ENCODE data around the gene DNTT.

DNTT gene

GRCh38 chr10:96324447-96324846 is 20.2 kb downstream of the DNTT start:
- H3K27me3 ChIP-seq (ENCODE audit: control insufficient read depth, insufficient read depth, low read length), result no peaks in the 10 kb centered on the region
- H3K27ac ChIP-seq (ENCODE audit: low read depth, low read length), result no peak overlapping the region
- no peak overlapping the region for H3K4me3 ChIP-seq (ENCODE audit: low read length)
- H3K9ac ChIP-seq (ENCODE audit: low read length), result no peak overlapping the region
- H3K36me3 ChIP-seq (ENCODE audit: control insufficient read depth, insufficient read depth, low read length), result no peaks in the 10 kb centered on the region
- no peaks in the 10 kb centered on the region for H3K4me1 ChIP-seq (ENCODE audit: control insufficient read depth, insufficient read depth, low read length)

GRCh38 chr10:96325719-96326373 is 21.6 kb downstream of the DNTT start:
- no peaks in the 10 kb centered on the region for H3K4me1 ChIP-seq (ENCODE audit: control insufficient read depth, insufficient read depth, low read length)
- no peaks in the 10 kb centered on the region for H3K27me3 ChIP-seq (ENCODE audit: control insufficient read depth, insufficient read depth, low read length)
- H3K27ac ChIP-seq (ENCODE audit: low read depth, low read length), result no peak overlapping the region
- H3K9ac ChIP-seq (ENCODE audit: low read length), result no peak overlapping the region
- no peaks in the 10 kb centered on the region for H3K36me3 ChIP-seq (ENCODE audit: control insufficient read depth, insufficient read depth, low read length)
- H3K4me3 ChIP-seq (ENCODE audit: low read length), result no peak overlapping the region

- Histone ChIP-seq H3K4me1 (ENCODE audit: control insufficient read depth, insufficient read depth, low read length) (no peaks in the 10 kb centered on the region), H3K27me3 (ENCODE audit: control insufficient read depth, insufficient read depth, low read length) (no peaks in the 10 kb centered on the region), H3K4me3 (ENCODE audit: low read length) (no peak overlapping the region), H3K36me3 (ENCODE audit: control insufficient read depth, insufficient read depth, low read length) (no peaks in the 10 kb centered on the region), H3K27ac (ENCODE audit: low read depth, low read length) (no peak overlapping the region), H3K9ac (ENCODE audit: low read length) (no peak overlapping the region)
These were observed 23.2 kb downstream of the DNTT start for GRCh38 chr10:96327462-96327861.

- Histone ChIP-seq H3K27me3 (ENCODE audit: control insufficient read depth, insufficient read depth, low read length) (no peaks in the 10 kb centered on the region), H3K27ac (ENCODE audit: low read depth, low read length) (no peak overlapping the region), H3K36me3 (ENCODE audit: control insufficient read depth, insufficient read depth, low read length) (no peaks in the 10 kb centered on the region), H3K4me3 (ENCODE audit: low read length) (no peak overlapping the region), H3K4me1 (ENCODE audit: control insufficient read depth, insufficient read depth, low read length) (no peaks in the 10 kb centered on the region), H3K9ac (ENCODE audit: low read length) (no peak overlapping the region)
These were observed 28.9 kb downstream of the DNTT start for GRCh38 chr10:96333101-96333500.

- no peak overlapping the region for H3K27ac ChIP-seq (ENCODE audit: low read depth, low read length)
- H3K9ac ChIP-seq (ENCODE audit: low read length), result no peak overlapping the region
- no peaks in the 10 kb centered on the region for H3K4me1 ChIP-seq (ENCODE audit: control insufficient read depth, insufficient read depth, low read length)
- H3K36me3 ChIP-seq (ENCODE audit: control insufficient read depth, insufficient read depth, low read length), result no peaks in the 10 kb centered on the region
- H3K4me3 ChIP-seq (ENCODE audit: low read length), result no peak overlapping the region
- H3K27me3 ChIP-seq (ENCODE audit: control insufficient read depth, insufficient read depth, low read length), result no peaks in the 10 kb centered on the region
These were observed 30.6 kb downstream of the DNTT start for GRCh38 chr10:96334616-96335526.

- H3K27ac ChIP-seq (ENCODE audit: low read depth, low read length), result no peak overlapping the region
- no peak overlapping the region for H3K9ac ChIP-seq (ENCODE audit: low read length)
- no peak overlapping the region for H3K4me3 ChIP-seq (ENCODE audit: low read length)
These were observed 32.9 kb downstream of the DNTT start for GRCh38 chr10:96337106-96337505.

GRCh38 chr10:96338279-96338925 is 34.2 kb downstream of the DNTT start:
- Histone ChIP-seq H3K9ac (ENCODE audit: low read length) (no peak overlapping the region), H3K4me3 (ENCODE audit: low read length) (no peak overlapping the region), H3K27me3 (ENCODE audit: control insufficient read depth, insufficient read depth, low read length) (no peaks in the 10 kb centered on the region), H3K4me1 (ENCODE audit: control insufficient read depth, insufficient read depth, low read length) (no peaks in the 10 kb centered on the region), H3K27ac (ENCODE audit: low read depth, low read length) (no peak overlapping the region), H3K36me3 (ENCODE audit: control insufficient read depth, insufficient read depth, low read length) (no peaks in the 10 kb centered on the region)

More at GRCh38 chr10:96337106-96337505, 32.9 kb downstream of the DNTT start:
- Histone ChIP-seq H3K4me1 (ENCODE audit: control insufficient read depth, insufficient read depth, low read length) (no peaks in the 10 kb centered on the region), H3K36me3 (ENCODE audit: control insufficient read depth, insufficient read depth, low read length) (no peaks in the 10 kb centered on the region), H3K27me3 (ENCODE audit: control insufficient read depth, insufficient read depth, low read length) (no peaks in the 10 kb centered on the region)

- Histone ChIP-seq H3K27me3 (ENCODE audit: control insufficient read depth, insufficient read depth, low read length) (no peaks in the 10 kb centered on the region), H3K4me3 (ENCODE audit: low read length) (no peak overlapping the region), H3K9ac (ENCODE audit: low read length) (no peak overlapping the region), H3K4me1 (ENCODE audit: control insufficient read depth, insufficient read depth, low read length) (no peaks in the 10 kb centered on the region), H3K27ac (ENCODE audit: low read depth, low read length) (no peak overlapping the region), H3K36me3 (ENCODE audit: control insufficient read depth, insufficient read depth, low read length) (no peaks in the 10 kb centered on the region)
These were observed 35.1 kb downstream of the DNTT start for GRCh38 chr10:96339383-96339782.

GRCh38 chr10:96339956-96340904 is 36.0 kb downstream of the DNTT start:
- no peak overlapping the region for H3K27ac ChIP-seq (ENCODE audit: low read depth, low read length)
- H3K36me3 ChIP-seq (ENCODE audit: control insufficient read depth, insufficient read depth, low read length), result no peaks in the 10 kb centered on the region
- no peak overlapping the region for H3K9ac ChIP-seq (ENCODE audit: low read length)
- H3K4me3 ChIP-seq (ENCODE audit: low read length), result no peak overlapping the region
- no peaks in the 10 kb centered on the region for H3K27me3 ChIP-seq (ENCODE audit: control insufficient read depth, insufficient read depth, low read length)
- no peaks in the 10 kb centered on the region for H3K4me1 ChIP-seq (ENCODE audit: control insufficient read depth, insufficient read depth, low read length)

GRCh38 chr10:96341219-96342182 is 37.3 kb downstream of the DNTT start:
- Histone ChIP-seq H3K27ac (ENCODE audit: low read depth, low read length) (no peak overlapping the region), H3K27me3 (ENCODE audit: control insufficient read depth, insufficient read depth, low read length) (no peaks in the 10 kb centered on the region), H3K4me3 (ENCODE audit: low read length) (no peak overlapping the region), H3K9ac (ENCODE audit: low read length) (no peak overlapping the region), H3K4me1 (ENCODE audit: control insufficient read depth, insufficient read depth, low read length) (no peaks in the 10 kb centered on the region), H3K36me3 (ENCODE audit: control insufficient read depth, insufficient read depth, low read length) (no peaks in the 10 kb centered on the region)

- H3K36me3 ChIP-seq (ENCODE audit: control insufficient read depth, insufficient read depth, low read length), result no peaks in the 10 kb centered on the region
- H3K27ac ChIP-seq (ENCODE audit: low read depth, low read length), result no peak overlapping the region
- no peaks in the 10 kb centered on the region for H3K27me3 ChIP-seq (ENCODE audit: control insufficient read depth, insufficient read depth, low read length)
- H3K4me1 ChIP-seq (ENCODE audit: control insufficient read depth, insufficient read depth, low read length), result no peaks in the 10 kb centered on the region
- H3K4me3 ChIP-seq (ENCODE audit: low read length), result no peak overlapping the region
- no peak overlapping the region for H3K9ac ChIP-seq (ENCODE audit: low read length)
These were observed 38.2 kb downstream of the DNTT start for GRCh38 chr10:96342402-96342801.

All from rectal smooth muscle tissue (tissue), 1 donor.